SK-N-SH treated with all-trans-retinoic acid at 6 μM for 48 hours (cell line): ENCODE data around the gene NEK3.
"Not testable (repeated sequence)": the region's sequence is repeated elsewhere in the genome, so short reads cannot be mapped to it uniquely, and the experiment has no call there.

ENCODE experiments used
- ATAC-seq: fragments of 200-7000 bp; cut with Tn5 transposase; 3 replicates; pipeline ENCODE4 v1.9.1; 2020; ENCODE audit warnings: mild to moderate bottlenecking, moderate library complexity
- ARNTL ChIP-seq: fragments of 450-650 bp; formaldehyde crosslinking; IDR thresholded peaks from 2 replicates; pipeline ENCODE4 v1.5.0; 2020; ENCODE audit warnings: low read depth, mild to moderate bottlenecking, moderate library complexity, borderline replicate concordance
- BACH2 ChIP-seq: fragments of 250-450 bp; sonication (Bioruptor Pico); IDR thresholded peaks from 2 replicates; pipeline ENCODE4 v1.9.0; 2021; ENCODE audit warnings: mild to moderate bottlenecking, borderline replicate concordance
- CREB5 ChIP-seq: fragments of 250-450 bp; sonication (Bioruptor Pico); IDR thresholded peaks from 2 replicates; pipeline ENCODE4 v1.5.1; 2020; ENCODE audit warnings: low read depth, mild to moderate bottlenecking, moderate library complexity
- CSDC2 ChIP-seq: fragments of 250-450 bp; sonication (Bioruptor Pico); IDR thresholded peaks from 2 replicates; pipeline ENCODE4 v1.5.0; 2020; ENCODE audit warnings: mild to moderate bottlenecking, moderate library complexity
- CSRNP3 ChIP-seq: fragments of 250-450 bp; sonication (Bioruptor Pico); IDR thresholded peaks from 2 replicates; pipeline ENCODE4 v1.5.1; 2021; ENCODE audit warnings: mild to moderate bottlenecking, moderate library complexity
- GLIS3 ChIP-seq: fragments of 250-450 bp; sonication (Bioruptor Pico); IDR thresholded peaks from 2 replicates; pipeline ENCODE4 v1.5.0; 2020; ENCODE audit warnings: mild to moderate bottlenecking, moderate library complexity
- ISL1 ChIP-seq: fragments of 250-450 bp; sonication (Bioruptor Pico); IDR thresholded peaks from 2 replicates; pipeline ENCODE4 v2.1.2; 2022; ENCODE audit warnings: mild to moderate bottlenecking, moderate library complexity
- OSR1 ChIP-seq: fragments of 250-450 bp; sonication (Bioruptor Pico); IDR thresholded peaks from 2 replicates; pipeline ENCODE4 v1.8.0; 2022; ENCODE audit warnings: moderate library complexity, mild to moderate bottlenecking, inconsistent platforms
- PPARA ChIP-seq: fragments of 250-450 bp; sonication (Bioruptor Pico); IDR thresholded peaks from 2 replicates; pipeline ENCODE4 v1.5.0; 2020; ENCODE audit warnings: mild to moderate bottlenecking, borderline replicate concordance
- RARB ChIP-seq: fragments of 250-450 bp; sonication (Bioruptor Pico); IDR thresholded peaks from 2 replicates; pipeline ENCODE4 v1.8.0; 2021; ENCODE audit warnings: mild to moderate bottlenecking, moderate library complexity
- TCF4 ChIP-seq: fragments of 250-450 bp; sonication (Bioruptor Pico); IDR thresholded peaks from 2 replicates; pipeline ENCODE4 v1.8.0; 2021; ENCODE audit warnings: mild to moderate bottlenecking, moderate library complexity, borderline replicate concordance
- TOX ChIP-seq: fragments of 250-450 bp; sonication (Bioruptor Pico); IDR thresholded peaks from 2 replicates; pipeline ENCODE4 v1.8.0; 2021; ENCODE audit warnings: mild to moderate bottlenecking, moderate library complexity, borderline replicate concordance
- TSHZ2 ChIP-seq: fragments of 250-450 bp; sonication (Bioruptor Pico); IDR thresholded peaks from 2 replicates; pipeline ENCODE4 v1.5.0; 2020; ENCODE audit warnings: mild to moderate bottlenecking, moderate library complexity
- ZC3H10 ChIP-seq: fragments of 250-450 bp; sonication (Bioruptor Pico); IDR thresholded peaks from 2 replicates; pipeline ENCODE4 v1.5.1; 2021; ENCODE audit warnings: mild to moderate bottlenecking, moderate library complexity
- ZFP3 ChIP-seq: fragments of 250-450 bp; sonication (Bioruptor Pico); IDR thresholded peaks from 2 replicates; pipeline ENCODE4 v1.5.0; 2020; ENCODE audit warnings: mild to moderate bottlenecking, moderate library complexity
- ZFP30 ChIP-seq: fragments of 450-650 bp; formaldehyde crosslinking; IDR thresholded peaks from 2 replicates; pipeline ENCODE4 v1.5.0; 2022; ENCODE audit warnings: mild to moderate bottlenecking, moderate library complexity
- ZNF565 ChIP-seq: fragments of 450-650 bp; formaldehyde crosslinking; conservative IDR thresholded peaks from 2 replicates; pipeline ENCODE4 v1.5.0; 2020; ENCODE audit warnings: low read depth, mild to moderate bottlenecking, moderate library complexity
- ZNF70 ChIP-seq: fragments of 450-650 bp; formaldehyde crosslinking; IDR thresholded peaks from 2 replicates; pipeline ENCODE4 v1.5.0; 2020; ENCODE audit warnings: mild to moderate bottlenecking, moderate library complexity
- ZNF8 ChIP-seq: fragments of 450-650 bp; formaldehyde crosslinking; IDR thresholded peaks from 2 replicates; pipeline ENCODE4 v1.5.0; 2020; ENCODE audit warnings: mild to moderate bottlenecking, moderate library complexity
- TF ChIP-seq, protein P1 (sequence below): fragments of 250-450 bp; sonication (Bioruptor Pico); IDR thresholded peaks from 2 replicates; pipeline ENCODE4 v1.8.0; 2020; ENCODE audit warnings: mild to moderate bottlenecking, moderate library complexity, borderline replicate concordance

Gene NEK3

GRCh38 chr13:52092087-52092486, 67.3 kb downstream of the NEK3 start:
- no peak for ATAC-seq
- TF ChIP-seq RARB (no peak), ZNF8 (CRISPR knock-in tag) (no peak), CREB5 (no peak), GLIS3 (no peak), ZNF565 (CRISPR knock-in tag) (no peak), ZC3H10 (CRISPR knock-in tag) (no peak), ZFP3 (no peak), TCF4 (no peak), BACH2 (no peak), TSHZ2 (no peak), ARNTL (CRISPR knock-in tag) (no peak), TOX (no peak), ISL1 (CRISPR knock-in tag) (no peak), CSDC2 (CRISPR knock-in tag) (no peak), PPARA (no peak), ZNF70 (no peak), OSR1 (CRISPR knock-in tag) (no peak), ZFP30 (CRISPR knock-in tag) (no peak)
- TF ChIP-seq, protein P1, sequence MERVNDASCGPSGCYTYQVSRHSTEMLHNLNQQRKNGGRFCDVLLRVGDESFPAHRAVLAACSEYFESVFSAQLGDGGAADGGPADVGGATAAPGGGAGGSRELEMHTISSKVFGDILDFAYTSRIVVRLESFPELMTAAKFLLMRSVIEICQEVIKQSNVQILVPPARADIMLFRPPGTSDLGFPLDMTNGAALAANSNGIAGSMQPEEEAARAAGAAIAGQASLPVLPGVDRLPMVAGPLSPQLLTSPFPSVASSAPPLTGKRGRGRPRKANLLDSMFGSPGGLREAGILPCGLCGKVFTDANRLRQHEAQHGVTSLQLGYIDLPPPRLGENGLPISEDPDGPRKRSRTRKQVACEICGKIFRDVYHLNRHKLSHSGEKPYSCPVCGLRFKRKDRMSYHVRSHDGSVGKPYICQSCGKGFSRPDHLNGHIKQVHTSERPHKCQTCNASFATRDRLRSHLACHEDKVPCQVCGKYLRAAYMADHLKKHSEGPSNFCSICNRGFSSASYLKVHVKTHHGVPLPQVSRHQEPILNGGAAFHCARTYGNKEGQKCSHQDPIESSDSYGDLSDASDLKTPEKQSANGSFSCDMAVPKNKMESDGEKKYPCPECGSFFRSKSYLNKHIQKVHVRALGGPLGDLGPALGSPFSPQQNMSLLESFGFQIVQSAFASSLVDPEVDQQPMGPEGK (CRISPR knock-in tag): no peak

DNA sequence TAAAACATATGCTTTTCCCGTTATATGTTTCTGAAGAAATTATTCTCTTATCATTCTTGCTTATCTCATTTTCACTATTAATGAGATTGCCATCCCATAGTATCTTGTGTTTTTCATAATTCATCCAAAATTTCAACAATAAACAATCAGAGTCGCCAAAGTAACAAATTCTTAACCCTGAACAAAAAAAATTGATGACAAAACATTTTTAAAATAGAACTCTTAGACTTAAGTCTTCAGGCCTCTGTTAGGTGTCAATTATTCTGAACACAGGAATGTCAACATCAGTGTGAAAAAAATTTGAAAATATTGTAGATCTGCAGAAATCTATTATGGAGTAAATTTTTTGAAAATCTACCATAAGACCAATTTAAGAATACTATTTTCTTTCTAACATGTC, 67.9 kb downstream of the NEK3 start:
- TF ChIP-seq PPARA: no peak
- ATAC-seq: no peak

- ATAC-seq: no peak
- TF ChIP-seq ZNF70 (no peak), ZNF8 (CRISPR knock-in tag) (no peak), ISL1 (CRISPR knock-in tag) (no peak), BACH2 (no peak), TCF4 (no peak), PPARA (no peak), ZFP3 (no peak), ZNF565 (CRISPR knock-in tag) (no peak), CSRNP3 (CRISPR knock-in tag) (no peak)
Measured at GRCh38 chr13:52085421-52085820, 74.0 kb downstream of the NEK3 start.

DNA sequence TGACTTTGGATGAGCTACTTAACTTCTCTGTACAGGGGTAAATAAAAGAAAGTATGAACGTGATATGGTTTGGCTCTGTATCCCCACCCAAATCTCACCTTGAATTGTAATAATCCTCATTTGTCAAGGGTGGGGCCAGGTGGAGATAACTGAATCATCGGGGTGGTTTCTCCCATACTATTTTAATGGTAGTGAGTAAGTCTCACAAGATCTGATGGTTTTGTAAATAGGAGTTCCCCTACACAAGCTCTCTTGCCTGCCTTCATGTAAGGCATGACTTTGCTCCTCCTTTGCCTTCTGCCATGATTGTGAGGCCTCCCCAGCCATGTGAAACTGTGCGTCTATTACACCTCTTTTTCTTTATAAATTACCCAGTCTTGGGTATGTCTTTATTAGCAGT, 74.4 kb downstream of the NEK3 start:
- not testable (repeated sequence) for ATAC-seq
